HepG2 (cell line): ENCODE data around the gene NRN1L. TPM values are rescaled to one million over a fixed set of nuclear protein-coding genes. Genes with fewer than 3 reads are reported as not detected.

Experiments used
- AFF4 ChIP-seq: sonication (generic); formaldehyde crosslinking; IDR thresholded peaks from 2 replicates; pipeline ENCODE4 v1.4.0; 2020; ENCODE audit warnings: missing genetic modification reagents
- KDM1A ChIP-seq: IDR thresholded peaks from 2 replicates; pipeline ENCODE4 v1.6.1; 2016; ENCODE audit warnings: missing compliant biosample characterization
- TFE3 ChIP-seq: IDR thresholded peaks from 2 replicates; pipeline ENCODE4 v1.6.1; 2016
- ZNF44 ChIP-seq: sonication (generic); formaldehyde crosslinking; IDR thresholded peaks from 2 replicates; pipeline ENCODE4 v1.5.1; 2020; ENCODE audit warnings: mild to moderate bottlenecking, missing genetic modification reagents
- ZNF792 ChIP-seq: IDR thresholded peaks from 2 replicates; pipeline ENCODE4 v1.6.1; 2016
- polyA plus RNA-seq, 8 experiments: library from polyadenylated mRNA; depleted of rRNA in 3 of 8; stranded (reverse) in 7 of 8; unstranded in 1 of 8; fragments of >200 nt; fragmentation: Illumina TruSeq in 4 of 8; extraction: Trizol in 4 of 8; gene quantifications; 2 replicates each; pipeline versions ENCODE4 v1.2.1 to v1.2.3, GENCODE V29; 2011 to 2016; ENCODE audit warnings: low read depth in 4 of 8, missing spikeins in 1 of 8, mixed read lengths in 1 of 8; ENCODE audit not compliant: insufficient read depth in 1 of 8
- total RNA-seq, 5 experiments: library from RNA; depleted of rRNA; stranded (reverse); fragments of >200 nt; fragmentation: Illumina TruSeq; extraction: Trizol; gene quantifications; 2 replicates each; pipeline ENCODE4 v1.2.3, GENCODE V29; 2016; ENCODE audit warnings: low read depth in 1 of 5
- TF ChIP-seq, protein P1 (sequence below): sonication (generic); formaldehyde crosslinking; conservative IDR thresholded peaks from 2 replicates; pipeline ENCODE4 v1.4.0; 2020; ENCODE audit warnings: missing genetic modification reagents
- TF ChIP-seq, protein P2 (sequence below): sonication (generic); formaldehyde crosslinking; IDR thresholded peaks from one replicate; pipeline ENCODE4 v1.5.1; 2020; ENCODE audit warnings: mild to moderate bottlenecking, missing genetic modification reagents; ENCODE audit errors: not compliant biosample characterization
- TF ChIP-seq, protein P3 (sequence below): sonication (generic); formaldehyde crosslinking; IDR thresholded peaks from 2 replicates; pipeline ENCODE4 v1.5.0; 2020; ENCODE audit warnings: missing genetic modification reagents, mild to moderate bottlenecking, borderline replicate concordance
- TF ChIP-seq, protein P4 (sequence below): sonication (generic); formaldehyde crosslinking; IDR thresholded peaks from 2 replicates; pipeline ENCODE4 v1.5.0; 2020; ENCODE audit warnings: missing genetic modification reagents

The NRN1L gene
- total and polyA plus RNA-seq, 2 of the 13 experiments (the other 11 are each of a cell fraction or from before 2014, with no cell fraction given), result 0.53 to 1.2 TPM

- TF ChIP-seq, protein P1, sequence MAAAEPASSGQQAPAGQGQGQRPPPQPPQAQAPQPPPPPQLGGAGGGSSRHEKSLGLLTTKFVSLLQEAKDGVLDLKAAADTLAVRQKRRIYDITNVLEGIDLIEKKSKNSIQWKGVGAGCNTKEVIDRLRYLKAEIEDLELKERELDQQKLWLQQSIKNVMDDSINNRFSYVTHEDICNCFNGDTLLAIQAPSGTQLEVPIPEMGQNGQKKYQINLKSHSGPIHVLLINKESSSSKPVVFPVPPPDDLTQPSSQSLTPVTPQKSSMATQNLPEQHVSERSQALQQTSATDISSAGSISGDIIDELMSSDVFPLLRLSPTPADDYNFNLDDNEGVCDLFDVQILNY (CRISPR knock-in tag), result 0 out of 2 replicates have a peak, but pooled peaks have one; percentile 33
- peak; percentile 51; the same call in 1 of the 2 replicates for TF ChIP-seq ZNF44 (CRISPR knock-in tag)
- peak; percentile 42; the same call in 1 of the 2 replicates for TF ChIP-seq KDM1A
- TF ChIP-seq, protein P2, sequence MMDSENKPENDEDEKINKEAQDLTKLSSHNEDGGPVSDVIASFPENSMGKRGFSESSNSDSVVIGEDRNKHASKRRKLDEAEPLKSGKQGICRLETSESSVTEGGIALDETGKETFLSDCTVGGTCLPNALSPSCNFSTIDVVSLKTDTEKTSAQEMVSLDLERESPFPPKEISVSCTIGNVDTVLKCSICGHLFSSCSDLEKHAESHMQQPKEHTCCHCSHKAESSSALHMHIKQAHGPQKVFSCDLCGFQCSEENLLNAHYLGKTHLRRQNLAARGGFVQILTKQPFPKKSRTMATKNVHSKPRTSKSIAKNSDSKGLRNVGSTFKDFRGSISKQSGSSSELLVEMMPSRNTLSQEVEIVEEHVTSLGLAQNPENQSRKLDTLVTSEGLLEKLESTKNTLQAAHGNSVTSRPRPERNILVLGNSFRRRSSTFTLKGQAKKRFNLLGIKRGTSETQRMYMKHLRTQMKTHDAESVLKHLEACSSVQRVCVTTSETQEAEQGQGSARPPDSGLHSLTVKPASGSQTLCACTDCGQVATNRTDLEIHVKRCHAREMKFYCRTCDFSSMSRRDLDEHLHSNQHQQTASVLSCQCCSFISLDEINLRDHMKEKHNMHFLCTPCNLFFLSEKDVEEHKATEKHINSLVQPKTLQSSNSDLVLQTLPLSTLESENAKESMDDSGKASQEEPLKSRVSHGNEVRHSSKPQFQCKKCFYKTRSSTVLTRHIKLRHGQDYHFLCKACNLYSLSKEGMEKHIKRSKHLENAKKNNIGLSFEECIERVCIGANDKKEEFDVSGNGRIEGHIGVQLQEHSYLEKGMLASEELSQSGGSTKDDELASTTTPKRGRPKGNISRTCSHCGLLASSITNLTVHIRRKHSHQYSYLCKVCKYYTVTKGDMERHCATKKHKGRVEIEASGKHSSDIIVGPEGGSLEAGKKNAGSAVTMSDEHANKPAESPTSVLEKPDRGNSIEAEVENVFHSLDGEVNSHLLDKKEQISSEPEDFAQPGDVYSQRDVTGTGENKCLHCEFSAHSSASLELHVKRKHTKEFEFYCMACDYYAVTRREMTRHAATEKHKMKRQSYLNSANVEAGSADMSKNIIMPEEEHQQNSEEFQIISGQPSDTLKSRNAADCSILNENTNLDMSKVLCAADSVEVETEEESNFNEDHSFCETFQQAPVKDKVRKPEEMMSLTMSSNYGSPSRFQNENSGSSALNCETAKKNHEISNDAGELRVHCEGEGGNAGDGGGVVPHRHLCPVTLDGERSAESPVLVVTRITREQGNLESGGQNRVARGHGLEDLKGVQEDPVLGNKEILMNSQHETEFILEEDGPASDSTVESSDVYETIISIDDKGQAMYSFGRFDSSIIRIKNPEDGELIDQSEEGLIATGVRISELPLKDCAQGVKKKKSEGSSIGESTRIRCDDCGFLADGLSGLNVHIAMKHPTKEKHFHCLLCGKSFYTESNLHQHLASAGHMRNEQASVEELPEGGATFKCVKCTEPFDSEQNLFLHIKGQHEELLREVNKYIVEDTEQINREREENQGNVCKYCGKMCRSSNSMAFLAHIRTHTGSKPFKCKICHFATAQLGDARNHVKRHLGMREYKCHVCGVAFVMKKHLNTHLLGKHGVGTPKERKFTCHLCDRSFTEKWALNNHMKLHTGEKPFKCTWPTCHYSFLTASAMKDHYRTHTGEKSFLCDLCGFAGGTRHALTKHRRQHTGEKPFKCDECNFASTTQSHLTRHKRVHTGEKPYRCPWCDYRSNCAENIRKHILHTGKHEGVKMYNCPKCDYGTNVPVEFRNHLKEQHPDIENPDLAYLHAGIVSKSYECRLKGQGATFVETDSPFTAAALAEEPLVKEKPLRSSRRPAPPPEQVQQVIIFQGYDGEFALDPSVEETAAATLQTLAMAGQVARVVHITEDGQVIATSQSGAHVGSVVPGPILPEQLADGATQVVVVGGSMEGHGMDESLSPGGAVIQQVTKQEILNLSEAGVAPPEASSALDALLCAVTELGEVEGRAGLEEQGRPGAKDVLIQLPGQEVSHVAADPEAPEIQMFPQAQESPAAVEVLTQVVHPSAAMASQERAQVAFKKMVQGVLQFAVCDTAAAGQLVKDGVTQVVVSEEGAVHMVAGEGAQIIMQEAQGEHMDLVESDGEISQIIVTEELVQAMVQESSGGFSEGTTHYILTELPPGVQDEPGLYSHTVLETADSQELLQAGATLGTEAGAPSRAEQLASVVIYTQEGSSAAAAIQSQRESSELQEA (CRISPR knock-in tag), result peak; percentile 81
- TF ChIP-seq AFF4, result no peak
- TF ChIP-seq TFE3 (CRISPR knock-in tag), result no peak
- peak; percentile 94 for TF ChIP-seq ZNF792 (CRISPR knock-in tag)
- TF ChIP-seq, protein P3, sequence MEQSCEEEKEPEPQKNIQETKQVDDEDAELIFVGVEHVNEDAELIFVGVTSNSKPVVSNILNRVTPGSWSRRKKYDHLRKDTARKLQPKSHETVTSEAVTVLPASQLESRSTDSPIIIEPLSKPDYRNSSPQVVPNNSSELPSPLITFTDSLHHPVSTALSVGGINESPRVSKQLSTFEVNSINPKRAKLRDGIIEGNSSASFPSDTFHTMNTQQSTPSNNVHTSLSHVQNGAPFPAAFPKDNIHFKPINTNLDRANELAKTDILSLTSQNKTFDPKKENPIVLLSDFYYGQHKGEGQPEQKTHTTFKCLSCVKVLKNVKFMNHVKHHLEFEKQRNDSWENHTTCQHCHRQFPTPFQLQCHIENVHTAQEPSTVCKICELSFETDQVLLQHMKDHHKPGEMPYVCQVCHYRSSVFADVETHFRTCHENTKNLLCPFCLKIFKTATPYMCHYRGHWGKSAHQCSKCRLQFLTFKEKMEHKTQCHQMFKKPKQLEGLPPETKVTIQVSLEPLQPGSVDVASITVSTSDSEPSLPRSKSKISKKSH (CRISPR knock-in tag), result peak; percentile 37; the same call in 1 of the 2 replicates
- TF ChIP-seq, protein P4, sequence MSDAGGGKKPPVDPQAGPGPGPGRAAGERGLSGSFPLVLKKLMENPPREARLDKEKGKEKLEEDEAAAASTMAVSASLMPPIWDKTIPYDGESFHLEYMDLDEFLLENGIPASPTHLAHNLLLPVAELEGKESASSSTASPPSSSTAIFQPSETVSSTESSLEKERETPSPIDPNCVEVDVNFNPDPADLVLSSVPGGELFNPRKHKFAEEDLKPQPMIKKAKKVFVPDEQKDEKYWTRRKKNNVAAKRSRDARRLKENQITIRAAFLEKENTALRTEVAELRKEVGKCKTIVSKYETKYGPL (CRISPR knock-in tag), result no peak
These were observed 11.9 kb upstream of the NRN1L start, which contains the start of gene EDC4 (continued) for GRCh38 chr16:67872631-67873434.
